K562 (cell line): ENCODE results near the gene TMEM117. TPM values are rescaled to one million over a fixed set of nuclear protein-coding genes. Genes with fewer than 3 reads are reported as not detected.

Experiments used
- ATAC-seq: fragments of 200-7000 bp; cut with Tn5 transposase; 3 replicates; pipeline ENCODE4 v1.9.1; 2020; ENCODE audit warnings: moderate library complexity
- BruUV-seq: library from RNA; stranded (reverse); fragments of 400-500 nt; replicated peaks from 2 replicates; lab custom pipeline; 2021; lab: Mats Ljungman, UMichigan
- CTCF ChIA-PET: fragments of 300-600 bp; formaldehyde crosslinking; extraction: SDS; loops from one replicate; lab custom pipeline; 2021; ENCODE audit warnings: low intra/inter-chr PET ratio; lab: Yijun Ruan, JAX
- POLR2A ChIA-PET: fragments of 300-600, 350-650 bp; sonication (Branson Sonifier 250); formaldehyde crosslinking; extraction: SDS; loops from one replicate; lab custom pipeline; 2021; ENCODE audit warnings: antibody characterized with exemption, inconsistent platforms; lab: Yijun Ruan, JAX
- DNase-seq, 4 experiments: peaks; one replicate each; pipeline versions ENCODE4 v3.0.0 to v3.0.0-alpha.2; 2011 to 2018; ENCODE audit warnings: low spot score in 3 of 4, mixed read lengths in 3 of 4; ENCODE audit errors: extremely low read depth in 1 of 4
- FAIRE-seq: peaks from 2 replicates; lab custom pipeline; 2011; peaks lifted over from hg19 to GRCh38; lab: Jason Lieb, UNC
- H2AFZ ChIP-seq: 2 replicates; pipeline ENCODE4 v1.6.0; 2011; ENCODE audit warnings: low read depth, low read length, control low read depth, inconsistent platforms
- H3K27ac ChIP-seq: fragments of 200-600 bp; 3 replicates; pipeline ENCODE4 v1.8.0; 2011; ENCODE audit warnings: low read depth, mild to moderate bottlenecking, control low read depth, inconsistent platforms, low read length, moderate library complexity, mixed read lengths; ENCODE audit errors: extremely low read depth
- H3K27me3 ChIP-seq, 2 experiments: fragments of 300-600 bp in 1 of 2; 2 replicates in 1 of 2; 3 replicates in 1 of 2; pipeline versions ENCODE4 v1.6.0 to v1.8.0; 2011; ENCODE audit warnings: inconsistent platforms in 2 of 2, low read length in 2 of 2, mild to moderate bottlenecking in 1 of 2, mixed read lengths in 1 of 2, moderate library complexity in 1 of 2; ENCODE audit not compliant: control insufficient read depth in 2 of 2, insufficient read depth in 2 of 2
- H3K36me3 ChIP-seq: fragments of 300-600 bp; 3 replicates; pipeline ENCODE4 v1.8.0; 2011; ENCODE audit warnings: mild to moderate bottlenecking, low read length, inconsistent platforms; ENCODE audit not compliant: control insufficient read depth, insufficient read depth
- H3K4me1 ChIP-seq, 2 experiments: fragments of 200-600 bp in 1 of 2; replicated peaks in 1 of 2; 2 replicates in 1 of 2; 3 replicates in 1 of 2; pipeline versions ENCODE4 v1.5.1 to v1.8.0; 2011; ENCODE audit warnings: inconsistent platforms in 2 of 2, low read length in 2 of 2, mild to moderate bottlenecking in 1 of 2, mixed read lengths in 1 of 2, moderate library complexity in 1 of 2; ENCODE audit not compliant: control insufficient read depth in 2 of 2, insufficient read depth in 2 of 2
- H3K4me2 ChIP-seq: 2 replicates; pipeline ENCODE4 v1.6.1; 2011; ENCODE audit warnings: low read length, control low read depth, inconsistent platforms, mixed read lengths; ENCODE audit not compliant: insufficient read depth
- H3K4me3 ChIP-seq: fragments of 200-600 bp; sonication (generic), shearing (Covaris generic); 2 replicates; pipeline ENCODE4 v1.5.1; 2016; ENCODE audit warnings: control low read depth, inconsistent platforms
- H3K79me2 ChIP-seq: fragments of 200-600 bp; 3 replicates; pipeline ENCODE4 v1.8.0; 2011; ENCODE audit warnings: low read length, inconsistent platforms; ENCODE audit not compliant: control insufficient read depth, insufficient read depth
- H3K9ac ChIP-seq, 2 experiments: 2 replicates each; pipeline versions ENCODE4 v1.6.0 to v1.6.1; 2011; ENCODE audit warnings: low read depth in 2 of 2, low read length in 2 of 2, control low read depth in 1 of 2, inconsistent platforms in 1 of 2, mild to moderate bottlenecking in 1 of 2, mixed read lengths in 1 of 2; ENCODE audit not compliant: insufficient read depth in 1 of 2
- H3K9me1 ChIP-seq: one replicate; pipeline ENCODE4 v1.6.0; 2011; ENCODE audit warnings: inconsistent platforms, mild to moderate bottlenecking, low read length, moderate library complexity; ENCODE audit not compliant: control insufficient read depth, insufficient read depth
- H3K9me3 ChIP-seq: replicated peaks from 2 replicates; pipeline ENCODE4 v1.5.1; 2011; ENCODE audit warnings: low read depth, low read length, inconsistent platforms; ENCODE audit not compliant: control insufficient read depth, insufficient read depth
- H4K20me1 ChIP-seq: replicated peaks from 2 replicates; pipeline ENCODE4 v1.6.1; 2011; ENCODE audit warnings: low read length, inconsistent platforms, mixed read lengths; ENCODE audit not compliant: control insufficient read depth, insufficient read depth
- ATF1 ChIP-seq, 2 experiments: fragments of 450-650 bp in 1 of 2; IDR thresholded peaks; 2 replicates each; pipeline ENCODE4 v1.6.1; 2016; ENCODE audit warnings: missing compliant biosample characterization in 1 of 2, missing genetic modification characterization in 1 of 2
- CBX1 ChIP-seq: sonication (generic); IDR thresholded peaks from 2 replicates; pipeline ENCODE4 v1.6.1; 2016; ENCODE audit warnings: antibody characterized with exemption, low read depth, mild to moderate bottlenecking
- GABPB2 ChIP-seq: fragments of 250-450 bp; sonication (Bioruptor Pico); conservative IDR thresholded peaks from 2 replicates; pipeline ENCODE4 v1.5.1; 2021; ENCODE audit warnings: mild to moderate bottlenecking
- MBD2 ChIP-seq: sonication (generic); IDR thresholded peaks from 2 replicates; pipeline ENCODE4 v1.6.1; 2016; ENCODE audit warnings: low read depth, borderline replicate concordance
- MEIS2 ChIP-seq: fragments of 450-650 bp; IDR thresholded peaks from 2 replicates; pipeline ENCODE4 v1.6.1; 2014; ENCODE audit warnings: mild to moderate bottlenecking; ENCODE audit not compliant: partially characterized antibody
- SMARCA4 ChIP-seq: fragments of 450-650 bp; IDR thresholded peaks from 2 replicates; pipeline ENCODE4 v1.6.1; 2016
- SUPT5H ChIP-seq: fragments of 450-650 bp; IDR thresholded peaks from 2 replicates; pipeline ENCODE4 v1.6.1; 2016
- WGBS: fragments of 100-300 bp; shearing (Covaris generic); methylation state at CpG from one replicate; pipeline ENCODE4 v1.1.6; 2016; ENCODE audit warnings: low coverage, mixed read lengths; ENCODE audit not compliant: insufficient coverage; ENCODE audit errors: missing lambda C conversion rate; 5-methylcytosine and 5-hydroxymethylcytosine counted together
- in situ Hi-C: fragments of 300-500 bp; cut with MboI; formaldehyde crosslinking; loops from 4 replicates; pipeline ENCODE4 v1.15.0; 2018; ENCODE audit warnings: inconsistent platforms, mixed read lengths
- intact Hi-C: fragments of 100-400 bp; cut with micrococcal nuclease; formaldehyde crosslinking; loops from 2 replicates; pipeline ENCODE4 v1.14.2; 2022
- polyA plus RNA-seq, 8 experiments: library from polyadenylated mRNA; depleted of rRNA in 4 of 8; stranded (reverse) in 5 of 8; unstranded in 3 of 8; fragments of >200 nt; fragmentation: Nextera tagmentation in 2 of 8; fragmentation: Illumina TruSeq in 1 of 8; extraction: Ambion mirVana in 2 of 8; extraction: Trizol in 1 of 8; gene quantifications; 2 replicates each; pipeline versions ENCODE4 v1.2.1 to v1.2.3, GENCODE V29; 2011 to 2014; ENCODE audit warnings: inconsistent platforms in 1 of 8, missing spikeins in 1 of 8
- total RNA-seq, 7 experiments: library from RNA; depleted of rRNA in 6 of 7; stranded (reverse); fragments of >200 nt in 6 of 7; fragmentation: Illumina TruSeq in 2 of 7; extraction: Trizol in 2 of 7; gene quantifications; 2 replicates each; pipeline versions ENCODE4 v1.2.1 to v1.2.3, GENCODE V29; 2011 to 2021; ENCODE audit warnings: low replicate concordance in 1 of 7

TMEM117 gene
- total and polyA plus RNA-seq, 9 of the 15 experiments (the other 6 are each of a cell fraction or from before 2014, with no cell fraction given), result 0.31 to 2.8 (median 1.0) TPM

DNA sequence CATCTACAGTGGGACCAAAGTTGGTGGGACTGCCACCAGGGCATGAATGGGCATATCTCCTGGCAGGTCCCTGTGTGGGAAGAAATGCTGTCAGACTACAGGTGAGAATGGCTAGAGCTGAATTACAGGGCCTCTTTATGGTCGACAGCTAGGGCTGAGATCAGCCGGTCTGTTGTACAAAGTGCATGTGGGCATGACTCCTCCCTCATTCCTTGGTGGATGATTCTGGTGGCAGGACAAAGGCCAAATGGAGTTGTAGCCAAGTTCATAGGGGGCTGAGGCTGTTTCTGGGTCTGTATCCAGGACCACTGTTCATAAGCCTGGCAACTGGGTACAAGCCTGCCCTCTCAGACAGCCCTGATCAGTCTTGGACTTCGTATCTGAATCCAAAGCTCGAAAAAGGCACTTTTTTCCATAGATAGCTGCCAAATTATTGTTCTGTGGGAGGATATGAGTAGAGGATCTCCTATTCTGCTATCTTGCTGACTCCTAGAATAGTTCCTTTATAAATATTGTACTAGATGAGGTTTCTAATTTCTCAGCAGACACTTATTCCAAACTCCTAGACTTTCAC lies 460.8 kb downstream of the TMEM117 start (continued):
- TF ChIP-seq ATF1 (CRISPR knock-in tag; IDR thresholded peaks at IDR 0.05) (no peak), ATF1 (tag; IDR thresholded peaks at IDR 0.05) (no peak)

DNA sequence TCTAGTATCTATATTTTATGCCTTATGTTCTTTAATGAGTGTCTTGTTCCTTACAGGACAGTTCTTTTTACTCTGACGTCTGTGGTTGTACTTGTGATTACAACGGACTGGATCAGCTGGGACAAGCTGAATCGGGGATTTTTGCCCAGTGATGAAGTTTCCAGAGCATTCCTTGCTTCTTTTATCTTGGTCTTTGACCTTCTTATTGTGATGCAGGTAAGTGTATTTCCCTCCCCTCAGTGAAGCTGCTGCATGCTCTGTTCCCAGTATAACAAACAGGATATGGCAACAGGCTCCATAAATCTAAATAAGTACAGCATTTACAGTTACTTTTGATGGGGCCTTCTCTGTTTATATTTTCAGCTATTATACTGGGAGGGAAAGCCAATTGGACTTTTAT lies 463.6 kb downstream of the TMEM117 start:
- BruUV-seq, result no TSS peak
- Histone ChIP-seq H2AFZ (no peak overlapping the region), H3K27me3 (no peaks in the 10 kb centered on the region), H3K4me2 (no peak overlapping the region), H3K27ac (no peak overlapping the region), H3K4me1 (no peaks in the 10 kb centered on the region), H3K9me3 (no peaks in the 10 kb centered on the region; the same call in 1 of the 2 replicates), H3K4me3 (no peak overlapping the region), H3K36me3 (no peaks in the 10 kb centered on the region), H3K79me2 (no peaks in the 10 kb centered on the region), H3K9me1 (no peaks in the 10 kb centered on the region), H4K20me1 (no peaks in the 10 kb centered on the region), H3K9ac (no peak overlapping the region)
- no peak for ATAC-seq
- FAIRE-seq, result no peak
- TF ChIP-seq SUPT5H (no peak), SMARCA4 (no peak), GABPB2 (CRISPR knock-in tag) (no peak), MBD2 (no peak), MEIS2 (no peak), CBX1 (no peak)
- 0% methylated on average over 3 of the region's 3 CpGs for WGBS
- intact Hi-C loops (no loop called here), in situ Hi-C loops (no loop called here)
- no peak for DNase-seq
- ChIA-PET POLR2A (no interaction called here), CTCF (no interaction called here)
